HG03558 (cell line): ENCODE data around the gene LAMA5.
"Not testable (repeated sequence)": the region's sequence is repeated elsewhere in the genome, so short reads cannot be mapped to it uniquely, and the experiment has no call there.

Experiments used
- ATAC-seq: cut with Tn5 transposase; IDR thresholded peaks from one replicate; pipeline ENCODE4 v1.9.1; 2021; ENCODE audit warnings: moderate number of reproducible peaks; ENCODE audit not compliant: unreplicated experiment; ENCODE audit errors: extremely low read depth

LAMA5 gene

GRCh38 chr20:62374331-62375152 lies 7.4 kb upstream of the LAMA5 start:
- no peak for ATAC-seq

- not testable (repeated sequence) for ATAC-seq
Observed at GRCh38 chr20:62373631-62374179, 6.6 kb upstream of the LAMA5 start.

- ATAC-seq, result no peak
Observed at GRCh38 chr20:62372042-62372993, 5.2 kb upstream of the LAMA5 start.

- ATAC-seq, result no peak
Observed at GRCh38 chr20:62371588-62372041, 4.5 kb upstream of the LAMA5 start.

GRCh38 chr20:62370807-62371587 lies 3.9 kb upstream of the LAMA5 start:
- ATAC-seq, result no peak

GRCh38 chr20:62370115-62370806 lies 3.1 kb upstream of the LAMA5 start:
- no peak for ATAC-seq

- ATAC-seq, result no peak
Observed at GRCh38 chr20:62369815-62370114, 2.7 kb upstream of the LAMA5 start.

- ATAC-seq, result no peak
Observed at GRCh38 chr20:62368976-62369814, 2.1 kb upstream of the LAMA5 start.

- no peak for ATAC-seq
Observed at GRCh38 chr20:62368392-62368975, 1.4 kb upstream of the LAMA5 start.

GRCh38 chr20:62367633-62368391 lies 700 bp upstream of the LAMA5 start:
- no peak for ATAC-seq

- no peak for ATAC-seq
Observed at GRCh38 chr20:62366370-62367135, 559 bp downstream of the LAMA5 start.

GRCh38 chr20:62365814-62366369 lies 1.2 kb downstream of the LAMA5 start:
- ATAC-seq, result no peak

GRCh38 chr20:62364911-62365736 lies 2.0 kb downstream of the LAMA5 start:
- ATAC-seq, result no peak

- no peak for ATAC-seq
Observed at GRCh38 chr20:62363920-62364851, 2.9 kb downstream of the LAMA5 start.
